NCI-H2107 treated with DMSO at 0.1 percent for 48 hours (cell line): ENCODE data around the gene KIAA0513.

Experiments
- DNase-seq: peaks from one replicate; lab custom pipeline; 2025; ENCODE audit not compliant: unreplicated experiment; lab: John Stamatoyannopoulos, UW

Gene KIAA0513

GRCh38 chr16:85067426-85067825 lies 39.8 kb downstream of the KIAA0513 start:
- no peak for DNase-seq

DNA sequence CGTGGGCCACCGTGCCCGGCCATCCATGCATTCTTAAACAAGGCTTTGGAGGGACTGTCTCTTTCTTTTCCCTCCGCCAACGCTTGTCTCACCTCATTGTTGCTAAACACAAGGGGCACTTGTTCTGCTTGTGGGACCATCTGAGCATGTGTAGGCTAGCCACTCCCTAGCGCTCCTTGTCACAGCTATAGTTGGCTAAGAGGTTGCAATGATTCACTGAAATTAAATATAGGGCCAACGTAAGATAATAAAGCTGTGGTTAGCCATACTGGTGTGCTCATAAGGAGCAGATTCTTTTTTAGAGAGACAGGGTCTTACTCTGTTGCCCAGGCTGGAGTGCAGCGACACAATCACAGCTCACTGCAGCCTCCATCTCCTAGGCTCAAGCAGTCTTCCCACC lies 41.2 kb downstream of the KIAA0513 start:
- no peak for DNase-seq

DNA sequence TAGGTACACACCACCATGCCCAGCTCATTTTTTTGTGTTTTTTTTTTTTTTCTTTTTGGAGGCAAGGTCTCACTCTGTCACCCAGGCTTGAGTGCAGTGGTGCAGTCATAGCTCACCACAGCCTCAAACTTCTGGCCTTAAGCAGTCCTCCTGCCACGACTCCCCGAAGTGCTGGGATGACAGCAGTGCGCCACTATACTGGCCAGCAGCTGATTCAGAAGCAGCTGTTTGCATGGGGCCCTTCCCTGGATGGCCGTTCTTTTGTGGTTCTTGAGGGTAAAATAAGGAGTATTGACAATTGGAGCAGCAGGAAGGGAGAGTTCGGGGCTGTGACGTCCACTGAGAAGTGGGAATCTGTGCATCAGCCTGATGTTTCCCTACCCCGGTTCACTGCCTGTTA lies 41.6 kb downstream of the KIAA0513 start:
- DNase-seq = no peak

DNA sequence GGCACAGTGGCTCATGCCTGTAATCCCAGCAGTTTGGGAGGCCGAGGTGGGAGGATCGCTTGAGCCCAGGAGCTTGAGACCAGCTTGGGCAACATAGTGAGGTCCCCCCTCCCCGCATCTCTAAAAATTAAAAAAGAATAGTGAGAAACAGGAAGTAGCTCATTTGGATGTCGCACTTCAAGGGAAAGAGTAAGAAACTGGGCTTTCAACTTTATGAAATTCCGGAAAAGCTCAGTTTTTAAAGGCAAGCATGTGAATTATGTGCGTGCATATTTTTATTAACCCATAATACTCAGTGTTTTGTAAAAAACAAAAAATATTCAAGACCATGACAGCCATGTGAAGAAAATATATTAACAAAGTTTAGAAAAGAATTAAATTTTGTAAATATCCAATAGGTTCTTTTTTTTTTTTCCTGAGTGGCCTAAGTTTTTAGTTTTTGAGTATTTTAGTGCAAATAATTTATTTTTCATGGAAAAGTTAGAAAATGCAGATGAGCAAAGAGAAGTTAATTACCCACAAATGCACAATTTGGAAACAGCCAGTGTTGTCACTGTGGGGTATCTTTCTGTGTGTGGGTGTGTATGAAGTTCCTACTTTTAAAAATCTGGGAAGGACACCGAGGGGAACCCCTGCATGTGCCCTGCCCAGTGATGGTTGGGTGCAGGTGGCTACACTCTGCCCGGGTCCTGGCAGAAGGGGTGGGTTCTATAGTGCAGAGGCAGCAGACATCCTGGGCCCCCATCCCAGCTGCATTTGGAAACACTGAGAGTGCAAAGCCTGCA lies 44.7 kb downstream of the KIAA0513 start:
- DNase-seq = no peak

GRCh38 chr16:85072947-85073346 lies 45.4 kb downstream of the KIAA0513 start:
- no peak for DNase-seq

- no peak for DNase-seq
Measured at GRCh38 chr16:85074225-85074914, 46.8 kb downstream of the KIAA0513 start.

DNA sequence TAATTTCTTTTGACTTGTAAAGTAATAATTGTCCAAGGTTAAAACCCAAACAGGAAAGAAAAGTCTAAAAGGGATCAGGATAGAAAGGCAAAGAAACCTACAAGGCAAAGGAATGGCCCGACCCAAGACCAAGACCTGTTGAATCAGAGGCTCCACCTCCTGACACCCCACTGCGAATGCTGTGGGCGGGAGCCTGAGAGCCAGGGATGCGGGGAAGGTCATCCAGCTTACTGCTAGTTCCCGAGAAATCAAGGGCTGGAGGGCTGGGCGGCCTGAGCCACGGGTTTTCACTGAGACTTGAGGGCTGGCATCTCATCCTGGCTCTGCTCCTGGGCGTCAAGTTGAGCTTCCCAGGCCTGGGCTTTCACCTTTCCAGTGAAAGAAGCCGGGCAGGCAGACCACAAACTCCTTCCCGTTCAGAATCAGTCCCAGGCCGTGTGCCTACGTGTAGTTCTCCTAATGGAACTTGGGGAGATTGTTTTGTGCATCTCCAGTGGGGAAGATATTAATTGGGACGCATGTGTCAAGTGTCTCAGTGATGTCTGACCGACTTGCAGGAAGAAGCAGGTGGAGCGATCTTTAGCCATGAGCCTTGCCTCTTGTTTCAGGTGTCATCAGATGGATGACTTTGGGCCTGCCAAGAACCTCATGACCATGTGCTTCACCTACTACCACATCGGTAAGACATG lies 47.8 kb downstream of the KIAA0513 start:
- DNase-seq = no peak

DNA sequence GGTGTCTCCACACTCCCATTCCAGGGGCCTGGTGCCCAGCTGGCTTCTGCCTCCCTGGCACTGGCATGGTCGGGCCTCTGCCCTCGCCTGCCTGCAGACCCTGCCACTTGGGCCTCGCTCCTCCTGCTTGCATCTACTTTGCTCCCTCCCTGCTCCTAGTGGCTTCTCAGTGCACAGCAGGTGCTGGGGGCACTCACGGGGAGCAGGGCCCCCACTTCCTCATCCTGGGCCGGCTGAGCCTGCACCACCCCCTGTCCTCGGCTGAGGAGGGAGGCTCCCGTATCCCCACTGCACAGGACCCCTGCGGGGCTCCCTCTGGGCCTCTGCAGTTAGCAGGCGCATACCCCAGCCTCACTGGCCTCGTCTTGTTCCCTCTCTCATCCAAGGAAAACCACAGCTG lies 49.4 kb downstream of the KIAA0513 start:
- no peak for DNase-seq

GRCh38 chr16:85077576-85078125 lies 50.1 kb downstream of the KIAA0513 start:
- DNase-seq = no peak

DNA sequence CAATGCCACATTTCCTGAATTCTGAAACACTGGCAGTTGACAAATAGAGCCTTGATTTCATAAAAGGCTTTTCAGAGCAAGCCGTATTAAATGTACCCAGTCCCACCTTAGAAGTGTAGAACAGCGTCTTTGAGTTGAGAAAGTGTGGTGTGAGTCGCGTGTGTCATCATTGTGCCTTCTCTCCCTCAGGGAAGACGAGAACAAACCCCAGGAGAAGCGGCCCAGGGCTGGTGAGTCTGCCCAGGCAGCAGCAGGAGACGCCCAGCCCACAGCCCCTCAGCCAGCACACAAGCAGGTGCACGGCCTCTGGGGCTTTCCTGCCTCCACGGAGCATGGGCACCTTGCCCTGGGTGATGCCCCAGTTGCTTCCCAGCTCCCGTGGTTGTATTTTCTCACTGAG lies 50.6 kb downstream of the KIAA0513 start:
- no peak for DNase-seq

DNA sequence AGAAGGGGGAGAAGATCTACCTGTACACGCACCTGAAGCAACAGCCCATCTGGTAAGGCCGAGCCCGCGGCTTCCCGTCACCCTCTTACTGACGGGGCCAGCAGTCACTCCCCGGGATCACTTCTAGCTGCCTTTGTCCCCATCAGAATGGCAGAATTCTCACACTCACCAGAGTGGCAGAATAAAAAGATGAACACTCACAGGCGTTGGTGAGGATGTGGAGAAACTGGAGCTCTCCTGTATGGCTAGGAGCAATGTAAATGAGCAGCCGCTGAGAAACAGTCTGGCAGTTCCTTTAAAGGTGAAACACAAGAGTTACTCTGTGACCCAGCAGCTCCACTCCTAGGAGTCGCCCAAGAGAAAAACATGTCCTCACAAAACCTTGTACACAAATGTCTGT lies 51.4 kb downstream of the KIAA0513 start:
- no peak for DNase-seq

GRCh38 chr16:85079785-85080570 lies 52.4 kb downstream of the KIAA0513 start:
- no peak for DNase-seq

- no peak for DNase-seq
Measured at GRCh38 chr16:85081038-85081437, 53.4 kb downstream of the KIAA0513 start.

- DNase-seq = no peak
Measured at GRCh38 chr16:85081765-85082164, 54.2 kb downstream of the KIAA0513 start.

GRCh38 chr16:85082173-85083050 lies 54.8 kb downstream of the KIAA0513 start:
- peak; percentile 35 for DNase-seq

- no peak for DNase-seq
Measured at GRCh38 chr16:85083051-85083639, 55.5 kb downstream of the KIAA0513 start.

DNA sequence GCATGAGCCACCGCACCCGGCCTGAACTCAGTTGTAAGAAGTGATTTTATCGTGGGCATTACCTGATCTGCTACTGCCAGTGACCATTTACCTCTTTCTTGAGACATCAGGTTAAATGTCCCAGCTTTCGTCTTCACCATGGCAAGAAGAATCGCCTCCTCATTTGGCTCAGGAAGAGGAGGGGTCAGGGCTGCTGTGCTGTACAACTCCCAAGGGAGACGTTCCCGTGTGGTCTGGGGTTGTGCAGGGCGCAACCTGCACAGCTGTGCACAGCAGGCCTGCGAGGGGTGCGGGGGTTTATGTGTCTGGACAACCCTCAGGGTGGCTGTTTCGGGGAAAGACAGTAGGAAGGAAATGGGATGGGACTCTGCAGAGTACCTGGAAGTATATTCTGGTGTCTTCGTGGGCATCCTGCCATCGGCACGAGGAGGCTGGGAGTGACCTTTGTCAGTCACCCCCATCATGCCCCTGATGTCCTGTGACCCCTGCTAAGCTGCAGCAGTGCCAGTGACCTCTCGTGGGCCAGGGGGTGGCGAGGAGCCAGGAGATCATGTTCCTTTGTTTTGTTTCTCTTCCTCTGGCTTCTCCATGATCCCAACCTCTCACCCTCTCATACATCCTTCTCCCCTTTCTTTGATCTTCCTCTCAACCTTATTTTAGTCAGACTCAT lies 57.4 kb downstream of the KIAA0513 start:
- DNase-seq = no peak

GRCh38 chr16:85085721-85086120 lies 58.1 kb downstream of the KIAA0513 start:
- DNase-seq = no peak
